Fibroblast of skin of right quadriceps (primary cell): ENCODE data around the gene PITPNB.

Source experiments
- DNase-seq: peaks from one replicate; pipeline ENCODE4 v3.0.0-alpha.2; 2013

Gene PITPNB

DNA sequence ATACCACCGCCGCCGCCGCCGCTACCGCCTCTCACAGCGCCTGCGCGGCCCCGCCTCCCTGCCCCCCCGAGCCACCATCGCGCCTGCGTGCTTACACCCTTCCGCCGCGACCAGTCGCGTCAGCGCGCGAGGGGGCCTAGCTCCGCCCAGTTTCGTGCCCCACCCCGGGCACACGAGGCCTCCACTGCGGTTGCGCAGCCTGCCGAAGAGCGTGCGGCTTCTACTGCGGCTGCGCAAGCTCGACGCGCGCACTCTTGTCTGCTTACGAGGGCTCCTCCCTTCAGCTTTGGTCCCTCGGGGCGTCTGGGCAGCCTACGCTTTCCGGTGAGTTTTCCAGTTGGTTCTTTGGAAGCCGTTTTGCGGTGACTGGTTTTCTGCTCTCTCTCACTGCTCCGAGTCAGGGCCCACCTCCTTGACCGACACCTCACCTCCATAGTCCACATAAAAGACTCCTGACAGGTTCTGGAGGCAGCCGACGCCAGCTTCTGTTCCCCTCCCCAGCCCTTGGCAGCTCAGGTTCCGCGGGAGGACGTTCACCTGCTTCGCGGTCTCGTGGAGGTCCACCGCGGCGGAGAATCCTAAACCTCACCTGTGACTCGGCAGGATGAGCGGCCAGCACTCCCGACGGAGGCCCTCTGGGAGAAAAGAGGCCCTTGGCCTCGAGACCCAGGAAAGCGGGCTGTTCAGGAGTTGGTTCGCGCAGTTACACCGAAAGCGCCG is at the start of gene PITPNB:
Gene PITPNB (minus strand): TSS at position 35 of the 720 bp plus-strand sequence. CDS start 65 bp downstream, outside the sequence.
- peak; percentile 99 for DNase-seq

DNA sequence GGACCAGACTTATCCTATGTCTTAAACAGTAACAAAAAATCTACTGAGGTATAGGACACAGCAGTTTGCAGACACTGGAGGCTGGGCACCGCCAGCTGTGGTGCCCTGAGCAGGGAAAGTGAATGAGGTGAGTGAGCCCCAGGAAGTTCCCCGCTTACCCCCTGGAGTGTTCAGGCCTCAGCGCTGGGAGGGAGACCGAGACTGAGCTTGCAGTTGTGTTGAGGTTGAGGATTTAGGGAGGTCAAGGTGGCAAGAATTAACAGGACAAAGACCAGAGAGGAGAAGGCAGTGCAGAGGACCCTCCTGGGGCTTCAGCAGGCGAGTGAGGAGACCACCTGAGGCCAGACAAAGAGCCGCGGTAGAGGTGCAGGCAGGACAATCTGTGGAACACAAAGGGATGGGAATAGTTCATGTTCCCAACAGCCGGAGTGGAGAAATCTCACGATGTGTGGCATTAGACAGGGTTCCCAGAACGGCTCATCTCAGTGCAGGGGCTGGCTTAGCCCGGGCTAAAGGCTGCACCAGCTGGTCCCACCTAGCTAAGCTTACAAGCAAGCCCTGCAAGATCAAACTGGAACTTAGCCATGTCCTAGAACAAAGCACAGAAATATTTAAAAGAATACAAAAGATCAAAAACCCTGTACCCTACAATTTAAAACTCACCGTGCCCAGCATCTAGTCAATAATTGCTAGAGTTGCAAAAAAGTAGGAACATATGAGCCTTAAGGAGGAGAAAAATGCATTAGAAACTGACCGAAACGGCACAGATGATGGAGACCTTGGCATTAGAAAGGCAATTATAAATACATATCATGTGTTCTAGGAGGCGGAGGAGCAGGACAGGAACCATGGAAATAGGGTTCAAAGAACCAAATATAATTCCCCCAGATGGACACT is 47.4 kb upstream of the PITPNB start:
- DNase-seq = no peak

DNA sequence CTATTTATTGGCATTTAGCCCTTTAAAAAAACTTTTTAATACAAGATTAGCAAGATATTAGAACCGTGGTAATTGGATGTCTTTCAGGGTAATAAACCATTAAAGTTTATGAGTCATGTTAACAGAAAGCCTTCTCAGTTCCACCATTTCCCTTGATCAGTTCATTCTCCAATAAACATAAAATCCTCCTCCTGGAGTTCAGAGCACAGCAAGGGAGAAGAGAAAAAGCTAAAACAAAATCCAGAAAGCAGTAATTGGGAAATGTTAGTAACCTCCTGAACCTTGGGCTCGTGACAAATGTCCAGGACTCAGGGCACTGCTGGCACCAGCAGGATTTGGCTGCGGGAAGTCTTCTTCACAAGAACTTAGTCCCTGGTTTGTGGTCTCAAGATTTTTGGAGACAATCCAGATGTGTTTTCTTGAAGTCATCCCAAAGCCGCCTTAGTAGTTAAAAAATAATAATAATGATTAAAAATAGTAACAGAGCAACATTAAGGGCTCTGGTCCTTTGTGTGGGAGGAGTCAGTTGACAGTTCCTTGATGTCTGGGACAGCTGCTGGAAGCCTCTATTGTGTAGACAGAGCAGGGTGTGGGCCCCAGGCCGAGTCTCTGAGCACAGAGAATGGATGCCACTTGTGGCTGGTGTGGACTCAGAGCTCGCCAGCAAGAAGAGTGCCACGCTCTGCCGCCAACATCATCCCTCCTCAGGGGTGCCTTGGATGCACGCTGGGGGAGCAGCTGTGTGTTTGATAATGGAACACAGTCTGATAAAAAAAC is 43.4 kb upstream of the PITPNB start:
- DNase-seq = peak; percentile 13

DNA sequence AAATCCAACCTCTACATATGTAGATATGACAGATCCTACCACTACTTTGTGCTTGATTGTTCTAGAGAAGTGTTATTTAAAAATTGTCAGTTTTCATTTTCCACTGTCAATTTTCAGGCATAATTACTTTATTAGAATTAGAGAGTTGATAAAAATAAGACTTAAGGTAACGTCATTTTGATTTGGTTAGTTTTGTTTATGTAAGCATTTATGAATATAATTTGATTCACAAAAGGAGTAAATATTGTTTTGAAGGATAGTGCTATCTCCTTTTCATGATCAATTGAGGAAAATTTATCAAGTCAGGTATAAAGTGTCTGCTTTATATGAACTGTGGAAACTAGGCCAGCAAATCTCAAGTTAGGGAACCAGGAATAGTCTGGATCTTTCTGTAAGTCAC is 42.6 kb upstream of the PITPNB start:
- no peak for DNase-seq

DNA sequence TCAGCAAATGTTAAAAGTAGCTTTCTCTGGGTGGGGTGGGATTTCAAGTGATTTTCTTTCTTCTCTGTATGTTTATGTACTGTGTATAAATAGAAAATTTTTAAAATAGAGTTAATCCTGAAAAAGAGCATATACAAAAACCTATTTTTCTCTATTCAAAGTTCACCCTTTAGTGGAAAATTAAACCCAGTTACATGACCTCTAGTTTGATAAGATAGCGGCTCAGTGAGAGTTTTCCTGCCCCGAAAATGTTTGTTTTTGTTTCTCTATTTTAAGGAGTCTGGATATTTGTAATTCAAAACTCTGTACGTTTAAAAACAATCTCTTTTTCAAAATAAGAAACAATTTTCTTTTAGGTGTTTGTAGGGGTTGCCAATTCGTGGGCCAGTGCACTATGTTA is 42.1 kb upstream of the PITPNB start:
- no peak for DNase-seq

DNA sequence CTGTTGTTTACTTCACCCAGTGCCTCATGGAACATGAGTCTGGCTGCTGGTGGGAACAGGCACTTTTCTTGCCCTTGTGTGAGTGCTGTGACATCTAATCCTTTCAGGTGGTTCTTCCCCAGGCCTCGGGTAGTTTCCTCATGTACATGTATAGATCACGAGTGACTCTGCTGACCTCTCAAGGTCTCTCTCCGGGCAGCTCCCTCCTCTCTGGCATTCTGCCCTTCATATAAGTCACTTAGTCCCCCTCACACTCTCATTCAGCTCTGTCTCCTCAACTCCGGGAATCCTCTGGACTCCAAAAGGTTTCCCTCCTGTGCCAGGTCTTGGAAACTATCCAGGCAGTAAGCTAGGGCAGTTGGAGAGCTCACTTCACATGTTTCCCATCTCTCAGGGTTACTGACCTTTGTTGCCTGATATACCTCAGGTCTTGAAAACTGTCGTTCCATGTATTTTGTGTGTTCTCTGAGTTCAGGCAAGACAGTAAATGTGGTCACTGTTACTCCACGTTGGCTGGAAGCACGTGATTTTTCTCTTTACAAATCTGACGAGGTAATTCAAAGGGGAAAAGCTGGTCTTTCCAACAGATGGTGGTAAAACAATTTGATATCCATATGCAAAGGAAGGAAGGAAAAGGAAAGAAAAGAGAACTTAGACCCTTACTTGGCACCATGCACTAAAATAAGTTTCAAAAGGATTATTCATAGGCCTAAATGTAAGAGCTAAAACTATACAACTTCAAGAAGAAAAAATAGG is 40.5 kb upstream of the PITPNB start:
- no peak for DNase-seq

DNA sequence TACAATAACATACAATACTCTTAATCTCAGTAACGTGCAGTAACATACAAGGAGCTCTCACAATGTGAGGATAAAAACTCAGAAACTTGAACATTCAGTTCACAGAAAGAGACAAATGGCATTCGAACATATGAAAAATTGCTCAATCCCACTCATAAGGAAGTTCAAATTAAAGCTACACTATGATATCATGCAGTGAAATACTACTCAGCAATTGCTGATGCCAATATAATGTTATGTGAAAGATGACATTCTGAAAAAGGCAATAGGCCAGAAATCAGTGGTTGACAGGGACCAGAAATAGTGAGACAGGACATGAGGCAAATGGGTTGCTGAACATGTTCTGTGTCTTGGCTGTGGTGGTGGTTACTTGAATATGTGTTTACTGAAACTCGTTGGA is 33.7 kb upstream of the PITPNB start:
- DNase-seq = peak; percentile 27

DNA sequence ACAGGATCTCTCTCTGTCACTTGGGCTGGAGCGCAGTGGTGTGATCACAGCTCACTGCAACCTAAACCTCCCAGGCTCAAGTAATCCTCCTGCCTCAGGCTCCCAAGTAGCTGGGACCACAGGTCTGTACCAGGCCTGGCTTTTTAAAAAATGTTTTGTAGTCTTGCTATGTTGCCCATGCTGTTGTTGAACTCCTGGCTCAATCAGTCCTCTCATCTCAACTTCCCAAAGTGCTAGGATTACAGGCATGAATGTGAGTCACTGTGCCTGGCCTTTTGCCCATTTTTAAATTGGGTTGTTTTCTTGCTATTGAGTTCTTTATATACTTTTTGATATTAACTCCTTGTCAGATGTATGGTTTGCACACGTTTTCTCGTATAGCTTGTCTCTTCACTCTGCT is 33.0 kb upstream of the PITPNB start:
- DNase-seq = peak; percentile 75

DNA sequence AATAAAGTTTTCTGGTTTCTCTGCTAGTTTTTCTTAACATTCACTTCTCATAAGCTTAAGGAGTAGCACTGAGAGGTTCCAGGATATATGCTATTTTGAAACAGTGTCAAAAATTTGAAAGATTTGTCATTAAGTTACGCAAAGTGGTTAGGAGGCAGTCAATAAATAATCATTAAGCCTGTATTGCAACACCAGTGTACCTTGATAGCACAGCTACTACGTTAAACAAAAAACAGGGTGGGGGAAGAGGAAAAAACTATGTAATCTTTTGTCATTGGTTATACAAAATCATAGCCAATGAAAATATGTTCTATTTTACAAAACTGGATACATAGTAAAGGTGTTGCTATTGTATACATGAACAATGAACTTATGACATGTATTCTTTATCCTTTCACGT is 30.4 kb upstream of the PITPNB start:
- no peak for DNase-seq

DNA sequence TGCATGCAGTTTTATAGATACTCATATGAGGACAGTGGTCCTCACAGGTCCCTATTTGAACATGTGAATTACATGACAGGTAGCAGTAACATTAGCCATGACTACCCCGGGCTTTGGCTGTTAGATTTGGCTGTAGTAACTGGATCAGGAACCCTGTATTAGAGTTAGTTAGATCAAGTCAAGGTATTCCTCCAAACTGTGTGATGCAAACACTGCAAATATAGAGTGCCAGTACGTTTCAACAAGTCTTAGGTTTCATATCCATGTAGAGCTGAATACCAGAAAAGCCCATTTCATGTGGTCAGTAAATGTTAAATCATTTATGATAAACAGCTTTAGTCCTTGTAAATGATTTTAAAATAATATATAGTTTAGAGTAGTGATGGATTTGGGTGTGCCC is 29.5 kb upstream of the PITPNB start:
- DNase-seq = no peak

DNA sequence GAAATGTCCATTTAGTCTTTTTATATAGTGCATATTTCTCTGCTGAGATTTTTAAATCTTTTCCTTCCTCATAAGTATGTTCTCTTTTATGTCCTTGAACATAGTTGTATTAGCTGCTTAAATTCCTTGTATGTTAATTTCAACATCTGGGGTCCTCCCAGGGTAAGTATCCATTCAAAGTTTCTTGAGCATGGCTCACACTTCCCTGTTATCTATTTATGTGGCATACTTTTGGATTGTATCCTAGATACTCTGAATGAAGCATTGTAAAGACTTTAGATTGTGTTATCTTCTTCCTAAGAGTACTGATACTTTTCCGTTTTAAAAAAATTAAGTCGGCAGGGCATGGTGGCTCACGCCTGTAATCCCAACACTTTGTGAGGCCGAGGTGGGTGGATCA is 28.4 kb upstream of the PITPNB start:
- DNase-seq = no peak

DNA sequence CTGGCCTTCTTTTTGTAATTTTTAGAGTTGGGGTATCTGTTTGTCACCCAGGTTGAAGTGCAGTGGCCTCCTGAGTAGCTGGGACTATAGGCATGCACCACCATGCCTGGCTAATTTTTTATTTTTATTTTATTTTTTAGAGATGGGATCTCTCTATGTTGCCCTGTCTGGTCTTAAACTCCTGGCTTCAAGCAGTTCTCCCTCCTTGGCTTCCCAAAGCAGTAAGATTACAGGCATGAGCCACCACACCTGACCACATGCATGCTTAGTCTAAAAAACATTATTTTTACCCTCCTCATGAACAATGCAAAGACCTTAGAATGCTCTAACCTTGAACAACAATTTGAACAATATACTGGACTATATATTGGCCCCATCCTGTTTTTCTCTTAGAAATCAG is 22.1 kb upstream of the PITPNB start:
- DNase-seq = no peak

DNA sequence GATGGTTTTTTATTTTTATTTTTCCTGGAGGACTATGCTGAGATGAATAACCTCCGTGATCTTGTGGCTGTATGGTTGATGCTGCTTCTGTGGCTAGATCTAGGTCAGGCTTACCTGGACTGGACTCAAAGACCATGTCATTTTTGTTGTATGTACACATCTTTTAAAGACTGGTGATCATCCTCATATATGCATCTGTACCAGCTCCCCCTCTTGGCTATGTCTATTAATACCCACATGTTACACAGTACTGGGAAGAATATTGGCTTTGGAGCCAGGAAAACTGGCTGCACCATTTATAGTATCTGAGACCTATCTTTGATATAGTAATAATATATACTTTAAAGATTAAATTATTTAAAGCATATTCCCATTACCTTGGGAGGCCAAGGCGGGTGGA is 18.4 kb upstream of the PITPNB start:
- DNase-seq = no peak

DNA sequence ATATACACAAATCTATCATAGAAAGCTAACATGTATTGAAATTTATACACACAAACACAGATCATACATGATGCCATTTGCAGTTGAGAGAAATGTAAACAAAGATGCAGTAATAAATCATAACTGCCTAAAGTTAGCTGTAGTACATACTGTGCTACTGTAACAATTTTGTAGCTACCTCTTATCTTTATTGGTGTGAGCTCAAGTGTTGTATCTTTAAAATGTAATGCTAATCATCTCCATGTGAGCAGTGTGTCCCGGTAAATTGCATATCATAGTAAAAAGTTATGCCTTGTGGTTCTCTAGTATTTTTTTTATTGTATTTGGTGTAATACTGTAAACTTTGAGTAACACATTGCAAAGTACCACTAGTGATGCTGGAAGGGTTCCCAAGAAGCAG is 16.8 kb upstream of the PITPNB start:
- no peak for DNase-seq

DNA sequence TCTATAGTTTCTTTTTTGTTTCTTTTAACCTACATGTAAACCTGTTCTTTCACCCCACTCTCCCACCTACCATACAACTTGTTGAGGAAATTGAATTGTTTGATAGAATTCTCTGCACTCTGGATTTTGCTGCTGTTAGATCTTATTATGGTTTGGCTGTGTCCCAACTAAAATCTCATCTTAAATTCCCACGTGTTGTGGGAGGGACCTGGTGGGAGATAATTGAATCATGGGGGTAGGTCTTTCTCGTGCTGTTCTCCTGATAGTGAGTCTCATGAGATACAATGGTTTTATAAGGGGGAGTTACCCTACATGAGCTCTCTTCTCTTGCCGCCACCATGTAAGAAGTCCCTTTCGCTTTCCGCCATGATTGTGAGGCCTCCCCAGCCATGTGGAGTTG is 15.0 kb upstream of the PITPNB start:
- DNase-seq = no peak

DNA sequence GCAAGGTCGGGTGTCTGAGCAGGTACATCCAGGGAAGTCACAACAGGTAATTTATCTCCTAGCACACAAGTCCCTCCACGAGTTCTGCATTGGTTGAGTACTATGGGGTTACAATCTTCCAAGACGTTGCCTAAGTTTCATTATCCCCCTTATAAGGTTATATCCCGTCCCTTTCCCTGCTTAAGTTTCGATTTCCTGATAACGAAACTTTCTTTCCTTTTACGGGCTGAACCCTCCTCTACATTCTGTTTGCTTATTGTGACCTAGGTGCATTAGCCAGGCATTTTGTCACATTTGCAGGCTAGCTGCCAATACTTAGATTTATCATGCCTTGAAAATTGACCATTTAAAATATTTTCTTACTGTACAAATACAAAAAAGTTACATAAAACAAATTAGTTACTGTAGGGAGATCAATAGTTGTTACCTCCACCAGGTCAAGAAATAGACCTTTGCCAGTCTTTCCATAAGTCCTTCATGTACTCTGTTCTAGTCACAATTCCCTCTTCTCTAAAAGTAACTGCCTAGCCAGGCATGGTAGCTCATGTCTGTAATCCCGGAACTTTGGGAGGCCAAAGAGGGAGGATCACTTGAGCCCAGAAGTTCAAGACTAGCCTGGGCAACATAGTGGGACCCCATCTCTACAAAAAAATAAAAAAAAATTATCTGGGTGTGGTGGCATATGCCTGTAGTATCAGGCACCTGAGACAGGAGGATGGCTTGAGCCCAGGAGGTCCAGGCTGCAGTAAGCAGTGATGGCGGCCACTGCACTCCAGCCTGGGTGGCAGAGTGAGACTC is 14.3 kb upstream of the PITPNB start:
- DNase-seq = no peak

DNA sequence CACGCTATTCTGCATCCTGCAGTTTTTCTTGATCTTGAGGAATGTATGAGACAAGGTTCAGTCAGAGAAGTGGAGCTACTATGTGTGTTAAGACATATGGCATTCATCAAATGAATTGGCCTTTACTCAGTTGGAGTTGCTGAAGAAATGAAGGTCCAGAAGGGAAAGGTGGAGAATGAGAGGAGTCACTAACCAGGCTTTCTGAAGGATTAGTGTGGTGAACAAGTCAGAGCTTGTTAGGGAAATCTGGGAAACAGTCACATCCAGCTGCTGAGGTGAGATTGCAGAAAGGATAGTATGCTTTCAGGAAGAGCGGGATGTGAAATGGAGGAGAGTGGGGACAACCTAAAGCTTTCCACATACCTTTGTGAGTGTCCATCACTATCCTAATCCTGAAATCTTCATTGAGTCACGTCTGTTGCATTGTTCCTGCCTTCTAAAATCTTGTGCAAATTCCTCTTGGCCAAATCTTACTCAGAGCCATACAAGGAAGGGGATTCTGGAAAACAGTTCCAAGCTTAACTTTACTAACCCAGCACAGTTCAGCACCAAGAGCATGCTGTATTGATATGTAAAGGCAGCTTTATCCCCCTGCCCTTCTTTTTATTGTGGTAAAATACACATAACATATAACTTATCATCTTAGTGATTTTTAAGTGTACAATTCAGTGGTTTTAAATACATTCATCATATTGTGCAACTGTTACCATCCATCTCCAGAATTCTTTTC is 11.4 kb upstream of the PITPNB start:
- DNase-seq = peak; percentile 53

DNA sequence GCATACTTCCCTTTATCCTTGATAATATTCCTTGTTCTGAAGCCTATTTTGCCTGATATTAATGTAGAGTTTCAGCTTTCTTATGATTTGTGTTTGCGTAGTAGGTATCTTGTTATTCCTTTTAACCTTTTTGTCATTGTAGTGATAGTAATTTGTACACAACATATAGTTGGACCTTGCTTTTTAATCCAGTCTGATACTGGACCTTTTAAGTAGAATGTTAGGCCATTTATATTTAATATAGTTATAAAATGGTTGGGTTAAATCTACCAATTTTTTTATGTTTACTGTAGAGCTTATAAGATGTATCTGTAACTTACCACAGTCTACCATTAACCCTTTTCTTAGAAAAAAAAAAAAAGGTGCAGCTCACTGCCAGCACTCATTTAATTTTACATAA is 8.6 kb upstream of the PITPNB start:
- DNase-seq = no peak

DNA sequence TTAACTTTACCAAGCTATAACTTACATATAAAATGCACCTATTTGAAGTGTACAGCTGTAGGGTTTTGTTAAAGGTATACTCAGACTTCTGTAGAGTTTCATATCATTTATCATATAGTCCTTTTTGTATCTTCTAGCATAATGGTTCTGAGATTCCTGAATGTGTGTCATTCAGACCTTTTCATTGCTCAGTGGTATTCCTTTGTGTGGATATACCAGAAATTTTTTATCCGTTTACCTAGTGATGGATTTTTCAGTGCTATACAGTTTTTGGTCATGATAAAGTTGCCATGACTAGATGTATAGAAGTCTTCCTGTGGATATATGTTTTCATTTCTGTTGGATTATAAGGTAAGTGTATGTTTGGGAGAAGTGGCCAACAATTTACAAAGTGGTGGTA is 6.3 kb upstream of the PITPNB start:
- DNase-seq = no peak

DNA sequence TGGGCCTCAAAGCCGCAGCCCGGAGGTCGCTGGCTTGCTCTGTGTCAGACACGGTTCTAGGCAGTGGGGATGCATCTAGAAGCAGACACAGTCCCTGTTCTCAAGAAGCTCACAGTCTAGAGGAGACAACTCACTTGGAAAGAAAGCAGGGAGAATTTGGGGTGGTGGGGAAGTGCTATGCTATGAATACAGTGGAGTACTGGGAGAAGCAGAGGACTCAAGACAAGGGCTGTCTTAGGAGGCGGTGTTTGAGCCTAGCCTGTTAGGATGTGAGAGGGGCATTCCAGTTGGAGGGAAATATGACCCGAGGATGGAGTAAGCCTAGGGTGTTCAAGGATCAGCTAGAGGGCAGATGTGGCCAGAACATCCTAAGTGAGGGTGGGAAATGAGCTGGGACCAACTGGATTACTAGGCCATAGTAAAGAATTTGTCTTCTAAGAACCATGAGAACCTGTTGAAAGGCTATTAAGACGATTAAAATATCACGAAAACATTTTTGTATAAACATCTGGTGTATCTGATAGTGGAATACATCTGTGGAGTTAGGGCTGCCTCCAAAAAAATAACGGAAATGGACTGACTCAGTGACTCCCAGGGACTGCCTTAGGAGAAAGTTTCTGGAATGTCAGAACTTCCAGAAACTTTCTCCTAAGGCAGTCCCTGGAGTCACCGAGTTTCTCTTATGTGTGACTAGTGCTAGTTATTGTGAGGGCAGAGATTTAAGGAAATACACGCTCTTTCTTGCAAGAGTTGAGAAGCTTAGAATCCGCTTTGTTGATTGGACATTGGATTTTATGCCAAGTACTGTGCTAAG is 1.1 kb upstream of the PITPNB start:
- peak; percentile 77 for DNase-seq
